HepG2 (cell line): Measurements from ENCODE around the gene PCDHGA1. TPM values are rescaled to one million over a fixed set of nuclear protein-coding genes. Genes with fewer than 3 reads are reported as not detected.

Experiments used
- AGO2 ChIP-seq: fragments of 200-400 bp; formaldehyde crosslinking; optimal IDR thresholded peaks from 2 replicates; pipeline ENCODE3; 2017; ENCODE audit warnings: mild to moderate bottlenecking, low read depth, low read length, moderate library complexity
- CCDC6 ChIP-seq: sonication (generic); formaldehyde crosslinking; IDR thresholded peaks from 2 replicates; pipeline ENCODE4 v1.8.1; 2022; ENCODE audit warnings: mild to moderate bottlenecking, missing genetic modification reagents, moderate library complexity
- FLYWCH1 ChIP-seq: sonication (generic); formaldehyde crosslinking; IDR thresholded peaks from 2 replicates; pipeline ENCODE4 v1.8.1; 2023; ENCODE audit warnings: mild to moderate bottlenecking, missing genetic modification reagents
- ISL2 ChIP-seq: sonication (generic); formaldehyde crosslinking; IDR thresholded peaks from 2 replicates; pipeline ENCODE4 v1.5.0; 2020; ENCODE audit warnings: missing genetic modification reagents
- NBN ChIP-seq: fragments of 450-650 bp; conservative IDR thresholded peaks from 2 replicates; pipeline ENCODE4 v1.6.1; 2017
- NFKB2 ChIP-seq: sonication (generic); formaldehyde crosslinking; IDR thresholded peaks from 2 replicates; pipeline ENCODE4 v1.4.0; 2020; ENCODE audit warnings: missing genetic modification reagents, borderline replicate concordance
- RBM39 ChIP-seq: fragments of 200-400 bp; formaldehyde crosslinking; IDR thresholded peaks from one replicate; pipeline ENCODE4 v1.6.1; 2018; ENCODE audit warnings: antibody characterized with exemption, mild to moderate bottlenecking, low read depth, low read length; ENCODE audit not compliant: poor library complexity, severe bottlenecking
- ZBTB33 ChIP-seq: sonication (generic); formaldehyde crosslinking; IDR thresholded peaks from 2 replicates; pipeline ENCODE4 v1.4.0; 2020; ENCODE audit warnings: missing genetic modification reagents
- ZFP91 ChIP-seq: sonication (generic); formaldehyde crosslinking; IDR thresholded peaks from 2 replicates; pipeline ENCODE4 v1.9.0; 2022; ENCODE audit warnings: missing genetic modification reagents, mild to moderate bottlenecking, borderline replicate concordance
- ZNF468 ChIP-seq: sonication (generic); formaldehyde crosslinking; IDR thresholded peaks from 2 replicates; pipeline ENCODE4 v1.8.0; 2022; ENCODE audit warnings: mild to moderate bottlenecking, moderate library complexity, missing genetic modification reagents
- ZNF644 ChIP-seq: IDR thresholded peaks from 2 replicates; pipeline ENCODE4 v1.6.1; 2016; ENCODE audit warnings: low read depth
- ZNF740 ChIP-seq: sonication (generic); formaldehyde crosslinking; IDR thresholded peaks from 2 replicates; pipeline ENCODE4 v1.4.0; 2020; ENCODE audit warnings: missing genetic modification reagents
- ZNF772 ChIP-seq: sonication (generic); formaldehyde crosslinking; IDR thresholded peaks from 2 replicates; pipeline ENCODE4 v1.5.0; 2020; ENCODE audit warnings: mild to moderate bottlenecking, missing genetic modification reagents
- ZNF782 ChIP-seq: sonication (generic); formaldehyde crosslinking; IDR thresholded peaks from 2 replicates; pipeline ENCODE4 v1.4.0; 2020; ENCODE audit warnings: missing genetic modification reagents, mild to moderate bottlenecking, borderline replicate concordance
- ZNF891 ChIP-seq: sonication (generic); formaldehyde crosslinking; IDR thresholded peaks from 2 replicates; pipeline ENCODE4 v1.5.0; 2020; ENCODE audit warnings: mild to moderate bottlenecking, missing genetic modification reagents
- ZSCAN30 ChIP-seq: sonication (generic); formaldehyde crosslinking; IDR thresholded peaks from 2 replicates; pipeline ENCODE4 v1.5.0; 2020; ENCODE audit warnings: mild to moderate bottlenecking, missing genetic modification reagents
- polyA plus RNA-seq, 8 experiments: library from polyadenylated mRNA; depleted of rRNA in 3 of 8; stranded (reverse) in 7 of 8; unstranded in 1 of 8; fragments of >200 nt; fragmentation: Illumina TruSeq in 4 of 8; extraction: Trizol in 4 of 8; gene quantifications; 2 replicates each; pipeline versions ENCODE4 v1.2.1 to v1.2.3, GENCODE V29; 2011 to 2016; ENCODE audit warnings: low read depth in 4 of 8, missing spikeins in 1 of 8, mixed read lengths in 1 of 8; ENCODE audit not compliant: insufficient read depth in 1 of 8
- total RNA-seq, 5 experiments: library from RNA; depleted of rRNA; stranded (reverse); fragments of >200 nt; fragmentation: Illumina TruSeq; extraction: Trizol; gene quantifications; 2 replicates each; pipeline ENCODE4 v1.2.3, GENCODE V29; 2016; ENCODE audit warnings: low read depth in 1 of 5
- TF ChIP-seq, protein P1 (sequence below): sonication (generic); formaldehyde crosslinking; IDR thresholded peaks from 2 replicates; pipeline ENCODE4 v1.4.0; 2020; ENCODE audit warnings: missing genetic modification reagents

The PCDHGA1 gene
- total and polyA plus RNA-seq, 2 of the 13 experiments (the other 11 are each of a cell fraction or from before 2014, with no cell fraction given): 0.31 to 0.40 TPM

- TF ChIP-seq ZSCAN30 (CRISPR knock-in tag): no peak
- TF ChIP-seq ISL2 (CRISPR knock-in tag): no peak
- no peak for TF ChIP-seq NBN
- TF ChIP-seq ZNF782 (CRISPR knock-in tag): no peak
- peak; percentile 71 for TF ChIP-seq AGO2
- TF ChIP-seq NFKB2 (CRISPR knock-in tag): 0 out of 2 replicates have a peak, but pooled peaks have one; percentile 35
- no peak for TF ChIP-seq ZNF644
- no peak for TF ChIP-seq FLYWCH1 (CRISPR knock-in tag)
- no peak for TF ChIP-seq CCDC6 (CRISPR knock-in tag)
- TF ChIP-seq ZBTB33: peak; percentile 19; the same call in 1 of the 2 replicates
- no peak for TF ChIP-seq ZFP91
- TF ChIP-seq ZNF740 (CRISPR knock-in tag): no peak
- TF ChIP-seq ZNF468 (CRISPR knock-in tag): no peak
- TF ChIP-seq RBM39: peak; percentile 50
- 0 out of 2 replicates have a peak, but pooled peaks have one; percentile 28 for TF ChIP-seq ZNF891 (CRISPR knock-in tag)
- TF ChIP-seq, protein P1, sequence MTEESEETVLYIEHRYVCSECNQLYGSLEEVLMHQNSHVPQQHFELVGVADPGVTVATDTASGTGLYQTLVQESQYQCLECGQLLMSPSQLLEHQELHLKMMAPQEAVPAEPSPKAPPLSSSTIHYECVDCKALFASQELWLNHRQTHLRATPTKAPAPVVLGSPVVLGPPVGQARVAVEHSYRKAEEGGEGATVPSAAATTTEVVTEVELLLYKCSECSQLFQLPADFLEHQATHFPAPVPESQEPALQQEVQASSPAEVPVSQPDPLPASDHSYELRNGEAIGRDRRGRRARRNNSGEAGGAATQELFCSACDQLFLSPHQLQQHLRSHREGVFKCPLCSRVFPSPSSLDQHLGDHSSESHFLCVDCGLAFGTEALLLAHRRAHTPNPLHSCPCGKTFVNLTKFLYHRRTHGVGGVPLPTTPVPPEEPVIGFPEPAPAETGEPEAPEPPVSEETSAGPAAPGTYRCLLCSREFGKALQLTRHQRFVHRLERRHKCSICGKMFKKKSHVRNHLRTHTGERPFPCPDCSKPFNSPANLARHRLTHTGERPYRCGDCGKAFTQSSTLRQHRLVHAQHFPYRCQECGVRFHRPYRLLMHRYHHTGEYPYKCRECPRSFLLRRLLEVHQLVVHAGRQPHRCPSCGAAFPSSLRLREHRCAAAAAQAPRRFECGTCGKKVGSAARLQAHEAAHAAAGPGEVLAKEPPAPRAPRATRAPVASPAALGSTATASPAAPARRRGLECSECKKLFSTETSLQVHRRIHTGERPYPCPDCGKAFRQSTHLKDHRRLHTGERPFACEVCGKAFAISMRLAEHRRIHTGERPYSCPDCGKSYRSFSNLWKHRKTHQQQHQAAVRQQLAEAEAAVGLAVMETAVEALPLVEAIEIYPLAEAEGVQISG (CRISPR knock-in tag): 0 out of 2 replicates have a peak, but pooled peaks have one; percentile 28
- no peak for TF ChIP-seq ZNF772 (CRISPR knock-in tag)
- TF ChIP-seq, all 625 proteins: peak for 12
Measured at GRCh38 chr5:141512390-141512910, 182.1 kb downstream of the PCDHGA1 start (continued).
